GM18502 (cell line): ENCODE data around the gene NMBR.
A peak's percentile ranks its signal among the peaks of the same experiment; 100 is the strongest.
"Not testable (repeated sequence)": the region's sequence is repeated elsewhere in the genome, so short reads cannot be mapped to it uniquely, and the experiment has no call there.

Experiments
- ATAC-seq: cut with Tn5 transposase; IDR thresholded peaks from one replicate; pipeline ENCODE4 v1.9.1; 2021; ENCODE audit warnings: mild to moderate bottlenecking; ENCODE audit not compliant: unreplicated experiment, poor library complexity

The NMBR gene

DNA sequence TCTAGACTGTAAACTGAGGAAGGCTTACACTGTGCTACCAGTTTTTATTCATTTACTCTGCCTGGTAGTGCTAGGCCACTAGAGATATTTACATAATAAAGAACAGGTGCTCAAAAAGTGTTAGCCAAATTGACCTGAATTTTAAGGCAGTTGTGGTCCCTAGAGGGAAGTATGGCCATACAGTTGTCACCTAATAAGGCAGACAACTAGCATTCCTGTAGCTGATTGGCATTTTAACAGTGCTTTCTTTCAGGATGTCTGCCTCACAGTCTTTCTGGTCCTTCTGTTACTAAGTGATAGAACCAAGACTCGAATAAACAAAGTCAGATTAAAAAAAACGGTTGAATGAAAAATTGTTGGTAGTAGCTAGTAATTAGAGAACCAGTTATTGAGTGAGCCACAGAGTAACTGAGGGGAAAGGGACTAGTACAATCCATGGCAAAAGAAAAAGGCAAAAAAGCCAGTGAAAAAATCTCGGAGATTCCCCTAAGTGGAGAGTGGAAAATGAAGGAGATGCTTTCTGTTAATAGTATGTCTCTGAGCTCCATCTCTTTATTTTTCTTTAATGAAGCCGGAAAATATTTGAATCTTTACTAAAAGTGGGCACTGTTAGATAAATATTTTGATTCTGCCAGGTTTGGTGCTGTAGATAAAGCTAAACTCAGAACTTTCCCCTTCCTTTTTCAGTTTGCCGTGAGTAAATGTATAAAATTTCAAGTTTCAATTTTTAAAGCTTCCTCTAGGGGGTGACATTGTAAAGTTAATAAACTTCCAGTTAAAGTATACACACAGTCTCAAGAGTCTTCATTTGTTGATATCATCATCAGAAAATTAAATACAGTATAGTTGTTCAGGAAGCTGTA lies 9.2 kb upstream of the NMBR start:
- ATAC-seq, result peak; percentile 50

GRCh38 chr6:142155091-142155490 lies 8.2 kb upstream of the NMBR start:
- ATAC-seq, result no peak

DNA sequence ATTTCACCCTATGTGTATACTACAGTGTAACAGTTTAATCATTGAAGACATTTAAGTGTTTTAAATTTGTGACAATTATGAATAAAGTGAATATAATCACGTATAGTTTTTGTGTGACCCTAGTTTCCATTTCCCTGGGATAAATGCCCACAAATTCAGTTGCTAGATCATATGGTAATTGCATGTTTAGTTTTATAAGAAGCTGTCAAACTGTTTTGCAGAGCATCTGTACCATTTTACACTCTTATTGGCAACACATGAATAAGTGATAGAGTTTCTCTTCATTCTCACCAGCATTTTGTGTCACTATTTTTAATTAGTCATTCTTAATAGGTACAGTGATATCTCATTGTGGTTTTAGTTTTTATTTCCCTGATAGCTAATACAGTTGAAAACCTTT lies 7.4 kb upstream of the NMBR start:
- no peak for ATAC-seq

- ATAC-seq, result no peak
Observed at GRCh38 chr6:142153196-142153595, 6.3 kb upstream of the NMBR start.

DNA sequence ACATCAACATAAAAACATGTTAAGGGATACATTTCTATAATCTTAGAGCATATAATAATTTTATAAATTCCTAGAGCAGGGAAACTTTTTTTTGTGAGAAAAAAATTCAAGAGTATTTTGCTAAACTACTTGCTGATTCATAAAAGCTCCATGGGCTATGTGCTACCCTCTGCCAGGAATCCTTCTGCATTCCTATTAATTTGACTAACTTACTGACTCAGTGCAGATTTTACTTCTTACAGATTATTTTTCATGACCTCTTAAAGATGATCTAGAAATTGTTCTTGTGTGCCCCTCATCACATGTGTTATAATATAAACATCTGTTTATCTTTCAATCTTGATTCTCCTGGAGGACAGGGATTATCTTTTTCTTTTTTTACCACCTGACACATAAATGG lies 5.8 kb upstream of the NMBR start:
- ATAC-seq, result no peak

DNA sequence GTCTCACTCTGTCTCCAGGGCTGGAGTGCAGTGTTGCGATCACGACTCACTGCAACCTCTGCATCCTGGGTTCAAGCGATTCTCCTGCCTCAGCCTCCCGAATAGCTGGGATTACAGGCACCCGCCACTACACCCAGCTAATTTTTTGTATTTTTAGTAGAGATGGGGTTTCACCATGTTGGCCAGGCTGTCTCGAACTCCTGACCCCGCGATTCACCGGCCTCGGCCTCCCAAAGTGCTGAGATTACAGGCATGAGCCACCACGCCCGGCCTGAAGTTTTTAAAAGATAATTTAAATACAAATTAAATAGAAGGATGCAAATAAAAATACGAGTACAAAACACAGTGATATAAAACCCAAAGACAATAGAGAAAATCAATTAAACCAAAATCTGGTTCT lies 5.4 kb downstream of the NMBR start:
- ATAC-seq, result not testable (repeated sequence)

DNA sequence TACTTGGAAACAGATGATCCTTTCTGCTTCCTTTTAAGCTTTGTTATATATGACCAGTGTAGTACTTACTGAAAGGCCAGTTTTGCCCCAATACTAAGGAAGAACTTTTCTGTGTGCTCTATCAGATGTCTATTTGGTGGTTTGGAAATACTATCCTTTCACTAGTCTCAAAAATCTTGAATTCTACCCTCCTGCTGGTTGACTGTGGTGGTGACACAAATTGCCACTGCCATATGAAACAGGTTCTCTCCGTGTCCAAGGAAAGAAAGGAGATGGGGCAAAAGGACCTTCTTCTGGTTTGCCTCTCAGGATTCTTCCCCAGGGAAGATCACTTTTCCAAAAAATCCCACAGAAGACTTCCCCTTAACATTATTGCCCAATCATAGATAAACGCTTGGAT lies 8.0 kb downstream of the NMBR start:
- no peak for ATAC-seq

GRCh38 chr6:142132625-142133024 lies 14.3 kb downstream of the NMBR start, which contains the start of gene GJE1:
Gene GJE1 (plus strand): TSS chr6:142132925. CDS start chr6:142133159, 234 bp downstream.
- no peak for ATAC-seq

GRCh38 chr6:142130814-142131213 lies 16.1 kb downstream of the NMBR start:
- no peak for ATAC-seq

DNA sequence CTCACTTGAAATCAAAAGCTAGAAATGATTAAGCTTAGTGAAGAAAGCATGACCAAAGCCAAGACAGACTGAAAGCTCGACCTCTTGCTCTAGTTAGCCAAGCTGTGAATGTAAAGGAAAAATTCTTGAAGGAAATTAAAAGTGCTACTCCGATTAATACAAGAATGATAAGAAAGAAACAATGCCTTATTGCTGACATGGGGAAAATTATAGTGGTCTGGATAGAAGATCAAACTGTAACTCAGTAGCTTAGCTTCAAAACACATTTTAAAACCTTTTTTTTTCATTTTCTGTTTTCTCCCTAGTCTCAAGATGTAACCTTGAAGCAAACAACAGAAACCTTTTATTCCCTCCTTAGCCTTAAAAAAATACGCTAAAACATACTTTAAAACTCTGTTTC lies 25.6 kb downstream of the NMBR start:
- no peak for ATAC-seq

DNA sequence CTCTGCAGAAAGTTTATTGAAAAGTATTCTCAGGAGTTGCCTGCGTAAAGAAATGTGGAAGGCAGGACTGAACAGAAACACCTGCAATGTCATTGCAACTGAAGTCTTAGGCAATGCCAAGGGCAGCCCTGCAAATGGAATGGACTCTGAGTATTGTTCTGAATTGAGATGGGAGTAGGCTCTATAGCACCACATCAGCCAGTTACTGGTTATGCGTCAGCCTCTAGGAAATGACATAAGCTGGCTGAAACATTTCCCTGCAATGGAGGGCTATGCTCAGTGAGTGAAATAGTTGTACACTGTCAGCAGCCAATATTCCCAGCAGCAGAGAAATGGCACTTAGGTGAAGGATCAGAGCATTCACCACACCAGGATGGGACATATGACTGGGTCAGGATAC lies 28.0 kb downstream of the NMBR start:
- no peak for ATAC-seq

DNA sequence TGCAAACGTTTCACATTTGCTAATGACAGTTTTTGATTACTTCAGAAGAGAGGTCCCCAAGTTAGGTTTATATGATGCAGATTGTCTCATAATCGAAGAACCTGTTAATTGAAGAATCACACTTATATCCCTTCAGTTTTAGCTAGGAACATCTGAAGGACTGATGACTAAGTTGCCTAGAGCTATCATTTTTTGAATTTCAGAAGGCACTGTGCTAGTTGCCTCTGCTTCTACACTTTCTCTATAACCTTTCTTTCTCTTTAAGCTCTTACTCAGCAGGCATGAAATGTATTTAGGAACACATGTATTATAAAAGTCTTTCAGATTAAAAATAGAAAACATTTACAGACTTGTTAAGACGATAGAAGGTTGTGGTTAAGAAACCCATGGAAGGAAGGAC lies 28.6 kb downstream of the NMBR start:
- ATAC-seq, result no peak

DNA sequence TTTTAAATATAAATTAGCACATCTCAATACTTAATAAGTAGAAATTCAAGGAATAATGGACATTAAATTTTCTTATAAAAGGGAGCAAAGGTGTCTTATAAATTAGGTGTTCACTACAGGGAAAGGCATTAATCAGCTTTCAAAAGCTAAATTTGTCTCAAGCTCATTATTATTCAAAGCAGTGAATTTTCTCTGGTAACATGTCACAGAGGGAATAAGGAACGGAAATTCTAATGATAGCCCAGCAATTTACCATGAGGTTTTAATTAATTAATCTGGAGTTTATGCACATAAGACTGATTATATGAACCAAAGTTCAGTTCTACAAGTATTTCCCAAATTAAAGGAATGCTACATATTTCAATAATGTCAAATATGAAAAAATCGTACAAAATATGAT lies 29.6 kb downstream of the NMBR start:
- no peak for ATAC-seq

DNA sequence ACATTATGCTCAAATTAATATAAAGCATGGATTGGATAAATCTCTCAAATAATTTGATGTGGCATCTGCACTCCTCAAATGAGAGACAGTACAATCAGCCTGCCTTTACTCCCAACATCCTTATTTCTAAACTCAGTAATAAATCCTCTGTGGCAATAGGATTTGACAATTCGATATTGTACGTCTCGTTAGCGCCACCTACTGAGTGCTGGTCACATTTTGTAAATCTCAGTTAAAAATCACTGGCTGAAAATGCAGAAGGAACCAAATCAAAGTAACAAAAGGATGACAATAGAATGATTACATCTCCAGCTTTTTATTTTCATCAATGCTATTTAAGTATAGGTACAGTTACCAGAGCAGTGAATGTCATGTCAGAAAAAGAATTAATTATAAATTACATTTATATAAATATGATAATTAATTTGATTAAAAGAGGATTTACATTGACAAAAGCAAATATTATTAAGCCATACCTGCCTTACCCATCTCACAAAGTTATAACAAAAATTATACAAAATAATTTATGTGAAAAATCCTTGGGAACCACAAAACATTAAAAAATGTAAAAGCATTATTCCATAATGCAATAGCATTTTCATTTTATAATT lies 34.4 kb downstream of the NMBR start:
- peak; percentile 56 for ATAC-seq

DNA sequence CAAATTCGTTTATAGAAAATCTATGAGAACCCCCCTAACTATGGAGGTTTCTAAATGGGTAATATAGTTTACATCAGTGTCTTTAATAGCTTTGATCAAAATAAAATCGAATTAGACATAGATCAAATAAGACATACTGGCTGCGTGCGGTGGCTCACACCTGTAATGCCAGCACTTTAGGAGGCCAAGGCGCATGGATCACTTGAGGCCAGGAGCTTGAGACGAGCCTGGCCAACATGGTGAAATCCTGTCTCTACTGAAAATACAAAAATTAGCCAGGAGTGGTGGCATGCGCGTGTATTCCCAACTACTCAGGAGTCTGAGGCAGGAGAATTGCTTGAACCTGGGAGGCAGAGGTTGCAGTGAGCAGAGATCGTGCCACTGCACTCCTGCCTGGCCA lies 36.1 kb downstream of the NMBR start:
- not testable (repeated sequence) for ATAC-seq

DNA sequence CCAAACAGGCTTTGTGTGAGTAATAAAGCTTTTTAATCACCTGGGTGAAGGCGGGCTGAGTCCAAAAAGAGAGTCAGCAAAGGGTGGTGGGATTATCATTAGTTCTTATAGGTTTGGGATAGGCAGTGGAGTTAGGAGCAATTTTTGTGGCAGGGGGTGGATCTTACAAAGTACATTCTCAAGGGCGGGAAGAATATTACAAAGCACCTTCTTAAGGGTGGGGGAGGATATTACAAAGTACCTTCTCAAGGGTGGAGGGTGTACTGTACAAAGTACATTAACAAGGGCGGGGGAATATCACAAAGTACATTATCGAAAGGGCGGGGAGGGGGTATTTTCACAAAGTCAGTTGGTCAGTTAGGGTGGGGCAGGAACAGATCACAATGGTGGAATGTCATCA lies 42.1 kb downstream of the NMBR start:
- not testable (repeated sequence) for ATAC-seq

GRCh38 chr6:142088858-142089216 lies 58.1 kb downstream of the NMBR start:
- ATAC-seq, result no peak

DNA sequence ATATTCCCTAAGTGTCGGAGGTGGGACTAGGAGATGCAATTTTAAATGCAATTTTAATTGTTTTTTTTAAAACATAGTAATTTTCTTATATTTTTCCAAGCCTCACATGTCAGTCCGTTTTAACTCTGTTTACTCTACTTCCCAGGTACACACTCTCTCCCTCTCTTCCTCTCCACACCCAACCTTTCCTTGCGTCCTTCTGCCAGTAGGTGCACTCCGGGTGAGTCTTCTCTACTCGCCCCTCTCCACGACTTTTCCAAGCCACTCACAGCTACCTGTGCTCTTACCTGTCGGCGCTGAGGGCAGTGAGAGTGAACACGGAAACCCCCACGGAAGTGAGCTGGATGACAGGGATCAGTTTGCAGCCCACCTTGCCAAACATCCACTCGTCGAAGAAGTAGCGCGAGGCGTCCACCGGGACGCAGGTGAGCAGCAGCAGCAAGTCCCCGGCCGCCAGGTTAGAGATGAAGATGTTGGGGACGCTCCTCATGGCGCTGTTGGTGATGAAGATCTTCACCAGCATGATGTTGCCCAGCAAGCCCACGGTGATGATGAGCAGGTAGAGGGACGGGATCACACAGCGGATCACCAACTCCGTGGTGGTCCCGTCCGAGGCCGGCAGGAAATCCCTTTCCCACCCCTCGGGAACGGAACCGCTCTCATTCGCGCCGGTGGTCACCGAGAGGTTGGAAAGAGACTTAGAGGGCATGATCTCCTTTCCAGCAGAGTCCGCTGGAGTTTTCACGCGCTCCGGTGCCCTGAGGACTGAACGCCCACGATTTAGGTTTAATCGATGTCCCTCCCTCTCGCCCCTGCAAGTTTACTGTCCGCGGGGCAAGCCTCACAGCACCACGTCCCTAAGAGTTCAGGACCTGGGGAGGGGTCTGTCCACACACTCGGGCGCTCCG lies 58.7 kb downstream of the NMBR start:
- no peak for ATAC-seq

DNA sequence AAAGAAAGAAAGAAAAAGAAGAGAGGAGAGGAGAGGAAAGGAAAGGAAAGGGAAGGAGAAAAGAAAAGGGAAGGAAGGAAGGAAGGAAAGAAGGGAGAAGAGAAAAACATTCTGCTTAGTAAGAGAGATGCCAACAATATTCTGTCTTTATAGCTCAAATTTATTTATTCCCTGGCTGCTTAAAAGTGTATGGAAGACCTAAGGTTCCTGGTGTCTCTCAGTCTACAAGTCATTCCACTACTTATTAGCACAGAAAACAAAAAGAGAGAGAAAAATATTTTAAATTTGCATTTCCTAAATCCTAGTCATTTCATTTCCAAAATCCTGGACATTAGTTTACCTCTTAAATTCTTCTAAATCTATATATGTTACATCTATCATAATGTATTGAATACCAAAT lies 67.8 kb downstream of the NMBR start:
- ATAC-seq, result no peak

DNA sequence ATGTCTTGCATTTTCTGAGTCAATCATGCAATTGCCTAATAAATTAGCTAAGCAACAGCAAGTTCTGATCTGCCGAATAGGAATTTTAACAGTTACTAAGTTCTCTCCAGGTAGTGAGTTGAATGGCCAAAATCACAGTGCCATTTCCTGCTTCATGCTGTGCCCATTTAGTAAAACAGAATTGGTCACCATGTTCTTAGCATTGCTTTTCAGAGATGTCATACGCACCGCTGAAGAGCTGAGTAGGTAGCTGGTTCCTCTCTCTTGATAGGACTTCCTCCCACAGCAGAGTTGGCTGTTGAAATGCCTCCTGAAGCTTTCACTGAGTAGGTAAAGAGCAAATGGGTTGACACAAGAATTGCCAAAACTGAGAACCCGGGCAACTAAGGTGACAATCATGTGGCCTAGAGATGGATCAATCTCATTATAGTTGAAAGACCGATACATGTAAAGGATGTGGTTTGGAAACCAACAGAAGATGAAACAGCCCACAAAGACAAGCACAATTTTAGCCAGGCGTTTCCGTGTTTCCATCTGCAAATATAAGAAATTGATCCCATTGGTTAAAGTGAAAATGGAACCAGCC lies 71.3 kb downstream of the NMBR start:
- no peak for ATAC-seq

GRCh38 chr6:142074516-142074915 lies 72.4 kb downstream of the NMBR start:
- no peak for ATAC-seq
